ENCODE results near the gene TERT. TPM values are rescaled to one million over a fixed set of nuclear protein-coding genes. Genes with fewer than 3 reads are reported as not detected.

The TERT gene
- total RNA-seq, 1 donor from 2014 or later = 3.5 TPM

GRCh38 chr5:1224631-1225030 is 70.2 kb downstream of the TERT start:
- no peak for TF ChIP-seq CTCF (IDR thresholded peaks at IDR 0.05; ENCODE audit: unreplicated experiment)
- no peak overlapping the region for H3K27ac Mint-ChIP-seq
- H3K9me3 Mint-ChIP-seq (ENCODE audit: low read depth) = no peaks in the 10 kb centered on the region
- H3K4me1 Mint-ChIP-seq (ENCODE audit: low read depth) = peaks cover 2% of the 10 kb centered on the region
- DNase-seq (ENCODE audit: low spot score, unreplicated experiment) = no peak
- no peaks in the 10 kb centered on the region for H3K36me3 Mint-ChIP-seq (ENCODE audit: insufficient read depth)
- H3K4me3 Mint-ChIP-seq (ENCODE audit: low read depth) = no peak overlapping the region
- peaks cover 4% of the 10 kb centered on the region for H3K27me3 Mint-ChIP-seq

GRCh38 chr5:1223278-1223670 is 71.6 kb downstream of the TERT start:
- no peaks in the 10 kb centered on the region for H3K9me3 Mint-ChIP-seq (ENCODE audit: low read depth)
- no peaks in the 10 kb centered on the region for H3K27me3 Mint-ChIP-seq
- H3K4me1 Mint-ChIP-seq (ENCODE audit: low read depth) = peaks cover 2% of the 10 kb centered on the region
- TF ChIP-seq CTCF (IDR thresholded peaks at IDR 0.05; ENCODE audit: unreplicated experiment) = no peak
- no peak for DNase-seq (ENCODE audit: low spot score, unreplicated experiment)
- H3K4me3 Mint-ChIP-seq (ENCODE audit: low read depth) = no peak overlapping the region
- no peaks in the 10 kb centered on the region for H3K36me3 Mint-ChIP-seq (ENCODE audit: insufficient read depth)
- H3K27ac Mint-ChIP-seq = no peak overlapping the region

- no peak overlapping the region for H3K4me3 Mint-ChIP-seq (ENCODE audit: low read depth)
- TF ChIP-seq CTCF (IDR thresholded peaks at IDR 0.05; ENCODE audit: unreplicated experiment) = no peak
- no peaks in the 10 kb centered on the region for H3K9me3 Mint-ChIP-seq (ENCODE audit: low read depth)
- H3K4me1 Mint-ChIP-seq (ENCODE audit: low read depth) = no peaks in the 10 kb centered on the region
- no peak for DNase-seq (ENCODE audit: low spot score, unreplicated experiment)
- no peaks in the 10 kb centered on the region for H3K27me3 Mint-ChIP-seq
- H3K36me3 Mint-ChIP-seq (ENCODE audit: insufficient read depth) = no peaks in the 10 kb centered on the region
- H3K27ac Mint-ChIP-seq = no peak overlapping the region
These were observed 72.1 kb downstream of the TERT start for GRCh38 chr5:1222621-1223277.

GRCh38 chr5:1222147-1222546 is 72.7 kb downstream of the TERT start:
- Mint-ChIP-seq H3K27ac (no peak overlapping the region), H3K9me3 (ENCODE audit: low read depth) (no peaks in the 10 kb centered on the region), H3K4me3 (ENCODE audit: low read depth) (no peak overlapping the region), H3K27me3 (no peaks in the 10 kb centered on the region), H3K36me3 (ENCODE audit: insufficient read depth) (no peaks in the 10 kb centered on the region), H3K4me1 (ENCODE audit: low read depth) (no peaks in the 10 kb centered on the region)
- TF ChIP-seq CTCF (IDR thresholded peaks at IDR 0.05; ENCODE audit: unreplicated experiment) = no peak
- DNase-seq (ENCODE audit: low spot score, unreplicated experiment) = no peak

GRCh38 chr5:1221721-1222120 is 73.1 kb downstream of the TERT start:
- TF ChIP-seq CTCF (IDR thresholded peaks at IDR 0.05; ENCODE audit: unreplicated experiment) = no peak
- DNase-seq (ENCODE audit: low spot score, unreplicated experiment) = no peak
- H3K36me3 Mint-ChIP-seq (ENCODE audit: insufficient read depth) = no peaks in the 10 kb centered on the region
- H3K27ac Mint-ChIP-seq = no peak overlapping the region
- H3K27me3 Mint-ChIP-seq = no peaks in the 10 kb centered on the region
- H3K9me3 Mint-ChIP-seq (ENCODE audit: low read depth) = no peaks in the 10 kb centered on the region
- no peaks in the 10 kb centered on the region for H3K4me1 Mint-ChIP-seq (ENCODE audit: low read depth)
- no peak overlapping the region for H3K4me3 Mint-ChIP-seq (ENCODE audit: low read depth)
